NCI-H460 (cell line): ENCODE data around the gene ZNF581. TPM values are rescaled to one million over a fixed set of nuclear protein-coding genes. Genes with fewer than 3 reads are reported as not detected.

Experiments
- DNase-seq: peaks from one replicate; pipeline ENCODE4 v3.0.0-alpha.2; 2016; ENCODE audit warnings: low read depth; ENCODE audit errors: extremely low read depth
- total RNA-seq: library from RNA; depleted of rRNA; stranded (reverse); fragments of >200 nt; shearing (Covaris generic); gene quantifications from 2 replicates; pipeline ENCODE4 v1.2.3, GENCODE V29; 2014

The ZNF581 gene
- total RNA-seq, 1 experiment from 2014 or later = 13.6 TPM

DNA sequence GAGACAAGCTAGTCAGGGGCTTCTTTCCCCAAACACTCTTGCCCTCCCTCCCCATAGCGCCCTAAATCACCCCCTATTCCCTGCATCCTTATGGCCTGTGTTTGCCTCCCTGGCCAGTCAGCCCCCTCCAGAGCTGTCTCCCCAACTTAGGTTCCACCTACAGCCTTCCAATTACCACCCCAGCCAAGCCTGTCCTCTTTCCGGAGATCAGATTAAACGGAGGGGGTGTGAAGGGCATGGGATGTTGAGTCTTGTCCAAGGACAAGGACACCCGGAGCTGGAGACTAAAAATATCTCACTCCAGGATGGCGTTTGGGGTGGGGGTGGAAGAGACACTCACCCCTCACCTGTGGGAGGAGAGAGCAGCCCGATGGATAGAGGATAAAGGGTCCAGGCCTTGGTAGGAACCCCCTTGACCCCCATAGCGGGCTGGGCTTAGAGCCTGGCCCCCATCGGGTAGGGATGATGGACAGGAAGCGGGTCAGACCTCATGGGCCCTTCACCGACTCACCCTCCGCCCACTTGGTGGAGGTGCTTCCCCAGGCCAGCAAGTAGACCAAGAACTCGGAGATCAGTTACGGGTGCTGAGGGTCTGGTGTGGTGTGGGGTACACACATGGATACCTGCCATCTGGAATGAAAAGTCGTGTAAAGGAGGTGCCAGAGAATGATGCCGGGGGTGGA, 32.0 kb upstream of the ZNF581 start:
- DNase-seq = no peak

GRCh38 chr19:55611983-55612645, 31.3 kb upstream of the ZNF581 start:
- DNase-seq = no peak

DNA sequence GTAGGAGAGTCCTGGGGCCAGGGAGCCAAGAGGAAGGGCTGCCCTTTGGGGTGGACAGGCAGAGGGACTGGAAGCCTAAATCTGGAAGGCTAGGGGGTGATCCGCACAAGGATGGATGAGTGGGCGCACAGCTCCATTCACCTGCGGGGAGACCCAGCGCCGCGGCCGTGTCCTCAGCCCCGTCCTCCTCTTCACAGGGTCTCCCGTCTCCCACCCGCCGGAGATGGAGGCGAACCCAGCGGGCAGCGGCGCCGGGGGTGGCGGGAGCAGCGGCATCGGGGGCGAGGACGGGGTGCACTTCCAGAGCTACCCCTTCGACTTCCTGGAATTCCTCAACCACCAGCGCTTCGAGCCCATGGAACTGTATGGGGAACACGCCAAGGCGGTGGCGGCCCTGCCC, 30.1 kb upstream of the ZNF581 start:
- DNase-seq = no peak

GRCh38 chr19:55613930-55614710, 29.3 kb upstream of the ZNF581 start:
- DNase-seq = no peak

DNA sequence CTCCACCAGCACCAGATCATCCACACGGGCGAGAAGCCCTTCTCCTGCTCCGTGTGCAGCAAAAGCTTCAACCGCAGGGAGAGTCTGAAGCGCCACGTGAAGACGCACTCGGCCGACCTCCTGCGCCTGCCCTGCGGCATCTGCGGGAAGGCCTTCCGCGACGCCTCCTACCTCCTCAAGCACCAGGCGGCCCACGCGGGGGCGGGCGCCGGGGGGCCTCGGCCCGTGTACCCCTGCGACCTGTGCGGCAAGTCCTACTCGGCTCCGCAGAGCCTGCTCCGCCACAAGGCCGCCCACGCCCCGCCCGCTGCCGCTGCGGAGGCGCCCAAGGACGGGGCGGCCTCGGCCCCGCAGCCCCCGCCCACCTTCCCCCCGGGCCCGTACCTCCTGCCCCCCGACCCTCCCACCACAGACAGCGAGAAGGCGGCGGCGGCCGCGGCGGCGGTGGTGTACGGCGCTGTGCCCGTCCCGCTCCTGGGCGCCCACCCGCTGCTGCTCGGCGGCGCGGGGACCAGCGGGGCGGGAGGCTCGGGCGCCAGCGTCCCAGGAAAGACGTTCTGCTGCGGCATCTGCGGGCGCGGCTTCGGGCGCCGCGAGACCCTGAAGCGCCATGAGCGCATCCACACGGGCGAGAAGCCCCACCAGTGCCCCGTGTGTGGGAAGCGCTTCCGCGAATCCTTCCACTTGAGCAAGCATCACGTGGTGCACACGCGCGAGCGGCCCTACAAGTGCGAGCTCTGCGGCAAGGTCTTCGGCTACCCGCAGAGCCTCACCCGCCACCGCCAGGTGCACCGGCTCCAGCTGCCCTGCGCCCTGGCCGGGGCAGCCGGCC, 28.5 kb upstream of the ZNF581 start:
- no peak for DNase-seq

- no peak for DNase-seq
These were observed 27.7 kb upstream of the ZNF581 start for GRCh38 chr19:55615543-55616394.

- DNase-seq = no peak
These were observed 27.0 kb upstream of the ZNF581 start for GRCh38 chr19:55616395-55616875.

DNA sequence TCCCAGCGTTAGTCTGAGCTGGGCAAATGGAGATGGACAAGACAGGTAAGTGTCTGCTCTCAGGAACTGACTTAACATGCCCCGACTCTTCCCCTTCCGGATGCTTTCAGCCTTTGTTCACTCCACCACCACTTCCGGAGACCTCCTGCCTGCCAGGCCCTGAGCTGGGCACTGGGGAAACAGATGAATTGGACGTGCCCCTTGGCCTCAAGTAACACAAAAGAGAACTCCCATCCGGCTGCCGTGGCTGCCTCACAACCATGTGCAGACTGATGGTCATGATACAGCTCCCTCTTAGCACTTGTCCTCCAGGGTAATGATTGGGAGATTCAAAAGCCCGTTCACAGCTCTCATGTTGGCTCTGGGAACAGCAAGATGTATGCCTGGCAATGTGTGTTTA, 26.0 kb upstream of the ZNF581 start:
- DNase-seq = no peak

DNA sequence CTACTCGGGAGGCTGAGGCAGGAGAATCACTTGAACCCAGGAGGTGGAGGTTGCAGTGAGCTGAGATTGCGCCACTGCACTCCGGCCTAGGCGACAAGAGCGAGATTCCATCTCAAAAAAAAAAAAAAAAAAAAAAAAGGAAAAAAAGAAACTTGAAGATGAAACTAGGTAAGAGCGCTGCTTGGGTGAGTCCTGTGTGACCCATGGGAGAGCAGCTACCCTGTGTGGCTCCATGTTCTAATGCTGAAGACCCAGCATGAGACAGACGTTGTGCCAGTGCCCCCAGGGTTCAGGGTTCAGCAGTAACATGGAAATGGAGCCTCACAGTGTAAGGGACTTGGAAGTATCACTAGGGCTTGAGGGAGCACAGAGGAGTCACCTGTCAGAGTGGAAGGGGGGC, 25.0 kb upstream of the ZNF581 start:
- DNase-seq = no peak

GRCh38 chr19:55619286-55619685, 24.2 kb upstream of the ZNF581 start:
- no peak for DNase-seq

GRCh38 chr19:55620410-55621204, 22.8 kb upstream of the ZNF581 start:
- no peak for DNase-seq

DNA sequence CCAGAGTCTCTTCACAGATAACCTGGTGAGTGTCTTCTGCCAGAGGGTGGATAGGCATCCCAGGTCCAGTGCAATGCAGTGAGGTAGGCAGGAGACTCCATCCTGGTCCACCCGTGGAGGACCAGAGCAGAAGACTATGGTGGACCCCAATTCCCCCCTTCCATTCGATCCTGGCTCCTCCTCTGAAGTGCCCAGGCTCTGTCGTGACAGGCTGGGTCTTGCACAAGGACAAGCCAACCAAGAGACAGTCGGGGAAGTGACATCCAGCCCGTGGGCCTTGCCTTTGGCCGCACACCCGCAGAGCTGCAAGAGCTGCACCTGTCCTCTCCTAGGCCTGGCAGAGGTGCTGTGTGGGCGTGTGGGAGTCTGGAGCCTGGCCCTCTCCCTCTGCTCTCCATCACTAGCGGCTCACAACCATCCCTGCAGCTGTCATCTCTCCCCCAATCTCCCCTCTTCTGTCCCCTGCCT, 22.2 kb upstream of the ZNF581 start:
- DNase-seq = no peak

DNA sequence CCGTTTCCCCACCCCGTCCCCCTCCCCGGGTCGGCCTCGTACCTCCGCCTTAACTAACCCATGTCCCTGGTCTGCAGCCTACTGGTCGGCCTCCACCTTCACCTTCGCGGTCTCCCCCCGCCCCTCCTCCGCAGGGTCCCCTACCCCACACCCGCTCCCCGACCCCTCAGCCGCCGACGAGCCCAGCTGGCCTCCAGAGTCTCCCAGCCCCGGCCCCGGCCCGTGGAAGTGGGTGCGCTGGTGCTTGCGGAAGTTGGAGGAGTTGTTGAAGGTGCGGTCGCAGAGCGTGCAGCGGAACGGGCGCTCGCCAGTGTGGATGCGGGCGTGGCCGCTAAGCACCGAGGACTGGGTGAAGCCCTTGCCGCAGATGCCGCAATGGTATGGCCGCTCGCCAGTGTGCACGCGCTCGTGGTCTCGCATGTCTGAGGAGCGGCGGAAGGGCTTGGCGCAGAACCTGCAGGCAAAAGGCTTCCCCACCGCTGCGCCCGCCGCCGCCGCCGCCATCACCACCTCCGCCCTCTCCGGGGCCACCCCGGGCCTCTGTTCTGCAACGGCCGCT, 21.7 kb upstream of the ZNF581 start:
- no peak for DNase-seq

DNA sequence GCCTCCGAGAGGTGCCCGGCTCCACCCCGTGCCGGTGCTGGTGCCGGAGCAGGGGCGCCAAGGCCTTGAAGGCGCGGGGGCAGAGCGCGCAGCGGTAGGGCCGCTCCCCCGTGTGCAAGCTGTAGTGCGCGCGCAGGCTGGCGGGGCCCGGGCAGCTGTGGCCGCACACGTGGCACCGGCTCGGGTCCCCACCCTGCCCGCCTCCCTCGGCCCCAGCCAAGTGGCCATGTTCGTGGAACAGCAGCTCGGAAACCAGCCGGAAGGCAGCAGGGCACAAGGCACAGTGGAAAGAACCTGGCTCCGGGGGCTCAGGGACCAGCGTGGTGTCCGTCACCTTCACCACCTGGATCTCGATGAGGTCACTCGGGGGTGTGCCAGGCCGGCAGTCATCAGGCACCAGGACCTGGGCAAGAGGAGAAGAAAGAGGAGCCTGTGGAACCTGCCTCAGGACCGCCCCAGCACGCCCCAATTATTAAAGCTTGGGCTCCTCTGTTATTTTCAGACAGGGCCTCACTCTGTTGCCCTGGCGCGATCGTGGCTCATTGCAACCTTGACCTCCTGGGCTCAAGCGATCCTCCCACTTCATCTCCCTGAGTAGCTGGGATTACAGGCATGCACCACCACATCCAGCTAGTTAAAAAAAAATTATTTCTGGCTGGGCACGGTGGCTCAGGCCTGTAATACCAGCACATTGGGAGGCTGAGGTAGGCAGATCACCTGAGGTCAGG, 21.0 kb upstream of the ZNF581 start:
- no peak for DNase-seq

DNA sequence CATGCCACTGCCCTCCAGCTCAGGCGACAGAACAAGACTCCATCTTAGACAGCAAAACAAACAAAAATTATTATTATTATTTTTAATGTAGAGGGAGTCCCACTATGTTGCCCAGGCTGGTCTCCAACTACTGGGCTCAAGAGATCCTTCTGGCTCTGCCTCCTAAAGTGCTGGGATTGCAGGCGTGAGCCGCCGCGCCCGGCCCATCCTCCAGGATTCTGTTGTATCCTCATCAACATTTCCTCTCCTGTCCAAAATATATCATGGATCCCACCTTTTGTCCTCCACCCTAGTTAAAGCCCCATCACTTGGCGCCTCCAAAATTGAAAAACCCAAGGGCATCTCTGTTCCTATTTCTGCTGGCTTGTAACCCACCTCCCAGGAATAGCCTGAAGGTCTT, 20.3 kb upstream of the ZNF581 start:
- no peak for DNase-seq

DNA sequence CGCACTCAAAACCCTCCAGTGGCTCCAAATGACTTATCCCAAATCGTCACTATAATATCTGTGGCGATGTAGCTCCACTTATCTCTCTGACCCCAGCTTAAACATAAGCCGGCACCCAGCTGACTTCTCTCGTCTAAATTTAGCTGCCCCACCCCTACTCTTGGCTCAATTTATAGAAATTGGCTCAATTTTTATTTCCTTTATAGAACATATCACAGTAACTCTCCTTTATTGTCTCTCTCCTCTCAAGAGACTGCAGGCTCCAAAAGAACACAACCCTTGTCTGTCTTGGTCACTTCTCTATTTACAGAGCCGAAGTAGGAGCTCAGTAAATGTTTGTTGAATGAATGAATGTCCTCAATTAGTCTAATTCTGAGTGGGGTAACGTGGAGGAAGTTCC, 19.9 kb upstream of the ZNF581 start:
- DNase-seq = no peak

DNA sequence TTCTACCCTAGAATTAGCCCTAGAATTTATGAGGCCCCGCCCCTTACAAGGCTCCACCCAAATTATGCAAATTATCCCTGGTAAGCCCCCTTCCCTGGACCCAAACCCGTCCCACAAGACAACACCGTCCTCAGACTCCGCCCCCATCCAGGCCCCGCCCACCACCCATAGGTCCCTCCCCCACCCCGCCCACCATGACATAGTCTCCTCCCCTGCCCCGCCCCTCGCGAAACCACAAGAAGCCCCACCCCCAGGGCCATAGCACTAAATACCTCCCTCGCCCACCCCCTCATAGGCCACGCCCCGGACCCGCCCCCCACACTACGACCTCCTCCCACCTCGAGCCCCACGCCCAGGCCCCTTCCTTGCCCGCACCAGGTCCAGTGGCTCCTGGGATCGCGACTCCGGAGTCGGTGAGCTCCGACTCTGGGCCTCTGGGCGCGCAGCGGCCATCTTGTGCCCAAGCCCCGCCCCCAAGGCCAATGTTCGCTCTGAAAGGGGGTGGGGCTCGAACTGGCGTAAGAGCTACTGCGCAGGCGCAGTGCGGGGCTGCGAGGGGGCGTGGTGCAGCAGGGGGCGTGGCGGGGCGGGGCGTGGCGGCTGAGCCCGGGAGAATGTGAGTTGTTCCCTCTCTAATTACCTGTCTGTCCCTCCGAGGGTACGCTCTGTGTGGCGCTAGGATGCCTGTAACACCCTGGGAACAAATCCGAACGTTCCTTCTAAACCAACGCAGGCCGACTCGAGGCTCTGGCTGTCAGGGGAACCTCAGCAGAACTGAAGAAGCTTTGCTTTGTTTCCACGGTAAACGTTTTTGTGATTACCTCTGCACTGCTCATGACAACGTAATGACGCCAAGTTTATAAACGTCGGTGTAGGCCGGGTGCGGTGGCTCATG, 19.1 kb upstream of the ZNF581 start, which contains the start of gene ZNF784:
Gene ZNF784, minus strand, starts transcription at position 458 of the 895 bp plus-strand sequence. Its CDS starts 5 bp downstream, at position 453.
- peak; percentile 82 for DNase-seq
